Measurements from ENCODE around the gene XCR1. TPM values are rescaled to one million over a fixed set of nuclear protein-coding genes. Genes with fewer than 3 reads are reported as not detected.

Gene XCR1
- total RNA-seq, 4 donors from 2014 or later, result not detected

DNA sequence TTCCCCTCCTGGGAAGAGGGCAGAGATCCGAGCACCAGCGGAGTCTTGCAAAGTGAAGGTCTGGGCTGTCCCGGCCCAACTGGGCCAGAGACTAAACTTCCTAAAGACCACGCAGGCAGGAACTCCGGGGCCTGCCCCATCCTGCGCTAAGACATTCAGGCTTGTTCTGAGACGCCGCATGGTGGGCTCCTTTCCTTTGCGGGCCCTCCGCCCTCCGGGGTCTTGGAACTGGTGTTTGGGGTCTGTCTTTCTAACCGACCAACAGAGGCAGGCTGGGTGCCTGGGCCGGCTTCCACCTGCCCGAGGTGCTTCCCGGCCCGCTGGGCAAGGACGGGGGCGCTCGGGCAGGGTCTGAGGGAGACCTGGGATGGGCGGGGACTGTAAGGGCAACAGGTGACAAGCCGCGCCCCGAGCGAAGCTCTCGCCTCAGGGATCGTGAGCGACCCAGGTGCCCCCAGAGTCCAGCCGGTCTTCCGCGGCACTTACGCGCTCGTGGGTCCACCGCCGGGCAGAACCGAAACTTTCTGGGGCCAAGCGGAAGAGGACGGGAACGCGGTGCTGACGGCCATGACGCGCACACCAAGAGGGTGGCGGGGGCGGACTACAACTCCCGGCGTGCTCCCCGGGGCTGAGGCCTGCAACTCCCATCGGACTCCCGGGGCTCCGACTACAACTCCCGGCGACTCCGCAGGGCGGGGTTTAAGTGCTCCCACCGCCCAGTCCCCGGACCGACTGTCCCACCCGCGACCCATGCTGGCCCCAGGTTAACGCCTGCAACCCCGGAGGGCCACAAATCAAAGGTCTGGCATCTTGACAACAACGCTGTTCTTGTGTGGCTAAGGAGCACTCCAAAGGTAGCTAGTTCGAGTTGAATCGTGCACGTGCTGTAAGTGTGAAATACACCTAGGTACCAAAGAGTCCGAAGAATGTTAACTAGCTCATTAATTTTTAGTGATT lies 31.8 kb downstream of the XCR1 start, which contains the start of gene FYCO1:
TSS of gene FYCO1 (minus strand) at position 589 of the 957 bp plus-strand sequence. CDS start 10,914 bp downstream, outside the sequence.
- peak; percentile 94 to 98 (median 95) for DNase-seq
- peak within 1 kb of the TSS; percentile 91 to 97 (median 93) for H3K27ac ChIP-seq
- H3K36me3 ChIP-seq, result no peaks in the 10 kb centered on the region
- no peaks in the 10 kb centered on the region for H3K27me3 ChIP-seq
- H3K4me1 ChIP-seq, result peaks cover 0 to 39% (median 20%) of the 10 kb centered on the region in 4 donors
- TF ChIP-seq, protein P1, sequence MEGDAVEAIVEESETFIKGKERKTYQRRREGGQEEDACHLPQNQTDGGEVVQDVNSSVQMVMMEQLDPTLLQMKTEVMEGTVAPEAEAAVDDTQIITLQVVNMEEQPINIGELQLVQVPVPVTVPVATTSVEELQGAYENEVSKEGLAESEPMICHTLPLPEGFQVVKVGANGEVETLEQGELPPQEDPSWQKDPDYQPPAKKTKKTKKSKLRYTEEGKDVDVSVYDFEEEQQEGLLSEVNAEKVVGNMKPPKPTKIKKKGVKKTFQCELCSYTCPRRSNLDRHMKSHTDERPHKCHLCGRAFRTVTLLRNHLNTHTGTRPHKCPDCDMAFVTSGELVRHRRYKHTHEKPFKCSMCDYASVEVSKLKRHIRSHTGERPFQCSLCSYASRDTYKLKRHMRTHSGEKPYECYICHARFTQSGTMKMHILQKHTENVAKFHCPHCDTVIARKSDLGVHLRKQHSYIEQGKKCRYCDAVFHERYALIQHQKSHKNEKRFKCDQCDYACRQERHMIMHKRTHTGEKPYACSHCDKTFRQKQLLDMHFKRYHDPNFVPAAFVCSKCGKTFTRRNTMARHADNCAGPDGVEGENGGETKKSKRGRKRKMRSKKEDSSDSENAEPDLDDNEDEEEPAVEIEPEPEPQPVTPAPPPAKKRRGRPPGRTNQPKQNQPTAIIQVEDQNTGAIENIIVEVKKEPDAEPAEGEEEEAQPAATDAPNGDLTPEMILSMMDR (IDR thresholded peaks at IDR 0.05), result no peak
- peak; percentile 35 to 77 for TF ChIP-seq POLR2A (IDR thresholded peaks at IDR 0.05)
- H3K4me3 ChIP-seq, result peak within 1 kb of the TSS; percentile 75 to 87 (median 86)
- no peaks in the 10 kb centered on the region for H3K9me3 ChIP-seq

DNA sequence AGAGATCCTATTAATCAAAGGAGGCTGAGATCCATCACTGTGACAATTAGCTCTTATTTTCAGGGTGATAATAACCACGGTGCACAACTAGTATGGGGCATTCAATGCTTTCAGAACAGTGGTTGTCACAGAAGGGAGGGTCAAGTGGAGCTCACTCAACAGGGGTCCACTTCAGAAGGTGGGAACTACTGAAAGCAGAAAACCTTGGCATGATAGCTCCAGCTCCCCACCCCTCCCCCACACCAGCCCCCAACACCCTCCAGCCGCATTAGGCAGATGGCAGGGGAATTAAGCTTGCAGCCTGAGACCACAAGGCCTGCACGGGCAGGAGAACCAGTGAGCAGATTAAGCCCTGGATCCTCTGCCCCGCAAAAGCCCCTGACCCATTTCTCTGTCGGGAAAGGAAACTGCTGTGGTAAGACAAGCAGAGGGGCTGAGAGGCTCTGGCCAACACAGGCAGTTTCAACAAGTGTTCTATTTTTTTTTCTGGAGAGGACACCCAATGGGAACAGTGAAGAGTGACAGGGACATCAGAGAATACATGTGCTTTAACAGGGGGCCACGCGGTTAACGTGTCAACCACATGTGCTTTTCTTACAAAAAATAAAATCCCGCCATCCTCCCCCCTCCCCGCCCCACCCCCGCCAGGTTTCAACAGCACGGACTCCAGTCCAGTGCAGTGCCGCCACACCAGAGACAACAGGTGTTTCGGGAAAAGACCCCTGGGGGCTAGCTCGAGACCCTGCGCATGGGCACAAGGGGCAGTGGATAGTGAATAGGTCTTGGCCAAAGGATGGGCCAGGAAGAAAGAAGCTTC lies 32.7 kb downstream of the XCR1 start:
- H3K27me3 ChIP-seq, result no peaks in the 10 kb centered on the region
- peaks cover 0 to 45% (median 20%) of the 10 kb centered on the region in 4 donors for H3K4me1 ChIP-seq
- peak overlapping the region; percentile 91 to 97 (median 93) for H3K27ac ChIP-seq
- H3K4me3 ChIP-seq, result peak overlapping the region; percentile 75 to 87 (median 86)
- no peaks in the 10 kb centered on the region for H3K9me3 ChIP-seq
- TF ChIP-seq, protein P1 (IDR thresholded peaks at IDR 0.05), result no peak
- no peak for TF ChIP-seq POLR2A (IDR thresholded peaks at IDR 0.05)
- no peaks in the 10 kb centered on the region for H3K36me3 ChIP-seq
- peak; percentile 57 to 84 (median 61) for DNase-seq

DNA sequence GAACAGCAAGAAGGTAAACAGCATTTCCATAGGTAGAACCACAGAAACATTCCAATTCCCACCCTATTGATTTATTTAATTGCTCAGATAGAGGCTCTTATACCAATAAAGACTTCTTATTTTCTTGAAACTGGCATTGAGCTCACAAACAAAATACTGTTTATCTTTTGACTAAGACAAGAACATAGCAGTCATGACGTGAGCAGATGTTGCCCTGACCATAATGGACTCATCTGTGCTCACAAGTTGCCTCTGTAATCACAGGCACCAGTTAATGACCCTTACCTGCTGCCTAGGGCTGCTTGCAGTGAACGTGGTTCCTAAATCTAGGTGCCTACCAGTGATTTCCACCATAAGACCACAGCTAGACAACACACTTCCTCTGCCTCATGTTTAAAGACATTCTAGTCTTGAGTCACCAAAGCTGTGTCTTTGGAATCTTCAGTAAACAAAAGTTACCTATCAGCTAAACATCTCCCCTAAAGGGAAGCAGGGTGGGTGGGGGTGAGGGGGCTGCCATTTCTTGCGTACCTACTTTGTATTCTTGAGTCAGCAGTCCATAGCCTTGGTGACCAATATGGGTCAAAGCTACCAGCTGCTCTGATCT lies 33.8 kb downstream of the XCR1 start:
- no peaks in the 10 kb centered on the region for H3K27me3 ChIP-seq
- H3K4me1 ChIP-seq, result peaks cover 0 to 56% (median 23%) of the 10 kb centered on the region in 4 donors
- H3K4me3 ChIP-seq, result no peak overlapping the region
- TF ChIP-seq POLR2A (IDR thresholded peaks at IDR 0.05), result no peak
- TF ChIP-seq, protein P1 (IDR thresholded peaks at IDR 0.05), result no peak
- no peak for DNase-seq
- peak overlapping the region; percentile 68 to 97 (median 92) for H3K27ac ChIP-seq
- H3K9me3 ChIP-seq, result no peaks in the 10 kb centered on the region
- no peaks in the 10 kb centered on the region for H3K36me3 ChIP-seq

- H3K4me3 ChIP-seq, result no peak overlapping the region
- no peak for DNase-seq
- TF ChIP-seq, protein P1 (IDR thresholded peaks at IDR 0.05), result no peak
- TF ChIP-seq POLR2A (IDR thresholded peaks at IDR 0.05), result no peak
- no peaks in the 10 kb centered on the region for H3K27me3 ChIP-seq
- H3K4me1 ChIP-seq, result peaks cover 3 to 63% (median 23%) of the 10 kb centered on the region in 4 donors
- no peaks in the 10 kb centered on the region for H3K36me3 ChIP-seq
- H3K27ac ChIP-seq, result peak overlapping the region; percentile 62 to 97 (median 80)
- H3K9me3 ChIP-seq, result no peaks in the 10 kb centered on the region
Measured at GRCh38 chr3:45992821-45993221, 34.5 kb downstream of the XCR1 start.

- no peak overlapping the region for H3K4me3 ChIP-seq
- TF ChIP-seq, protein P1 (IDR thresholded peaks at IDR 0.05), result no peak
- no peak for TF ChIP-seq POLR2A (IDR thresholded peaks at IDR 0.05)
- no peaks in the 10 kb centered on the region for H3K36me3 ChIP-seq
- no peaks in the 10 kb centered on the region for H3K9me3 ChIP-seq
- peak overlapping the region; percentile 62 to 97 (median 80) for H3K27ac ChIP-seq
- H3K4me1 ChIP-seq, result peaks cover 4 to 69% (median 23%) of the 10 kb centered on the region in 4 donors
- no peak for DNase-seq
- no peaks in the 10 kb centered on the region for H3K27me3 ChIP-seq
Measured at GRCh38 chr3:45992133-45992729, 35.1 kb downstream of the XCR1 start.
